SK-N-SH (cell line): ENCODE data around the gene SUMF1. TPM values are rescaled to one million over a fixed set of nuclear protein-coding genes. Genes with fewer than 3 reads are reported as not detected.

ENCODE experiments used
- CTCF ChIA-PET: fragments of 300-600, 350-600 bp; formaldehyde crosslinking; extraction: SDS; loops from one replicate; lab custom pipeline; 2021; lab: Yijun Ruan, JAX
- POLR2A ChIA-PET: fragments of 350-600 bp; sonication (Branson Sonifier 250); formaldehyde crosslinking; extraction: SDS; loops from one replicate; lab custom pipeline; 2020; ENCODE audit warnings: antibody characterized with exemption, inconsistent platforms; lab: Yijun Ruan, JAX
- DNase-seq: peaks from one replicate; pipeline ENCODE4 v3.0.0; 2012
- H2AFZ ChIP-seq: fragments of 200-600 bp; sonication (generic); 2 replicates; pipeline ENCODE4 v1.8.1; 2016; ENCODE audit warnings: antibody characterized with exemption, mild to moderate bottlenecking, low read depth
- H3F3A ChIP-seq: fragments of 200-600 bp; sonication (generic); replicated peaks from 2 replicates; pipeline ENCODE3; 2016; ENCODE audit warnings: antibody characterized with exemption, mild to moderate bottlenecking; ENCODE audit not compliant: insufficient read depth
- H3K27ac ChIP-seq, 2 experiments: fragments of 200-500 bp in 1 of 2; fragments of 200-600 bp in 1 of 2; sonication (Bioruptor generic) in 1 of 2; sonication (generic), shearing (Covaris generic) in 1 of 2; 2 replicates each; pipeline versions ENCODE4 v1.5.1 to v1.6.1; 2014 to 2016; ENCODE audit warnings: low read depth in 2 of 2, inconsistent platforms in 1 of 2, low read length in 1 of 2, mild to moderate bottlenecking in 1 of 2, mixed read lengths in 1 of 2
- H3K27me3 ChIP-seq: fragments of 200-600 bp; sonication (generic), shearing (Covaris generic); 2 replicates; pipeline ENCODE4 v1.6.1; 2016; ENCODE audit warnings: mixed run types; ENCODE audit not compliant: insufficient read depth
- H3K36me3 ChIP-seq, 2 experiments: fragments of 200-500 bp in 1 of 2; fragments of 200-600 bp in 1 of 2; sonication (Bioruptor generic) in 1 of 2; sonication (generic) in 1 of 2; replicated peaks in 1 of 2; 2 replicates each; pipeline versions ENCODE3 to v1.5.1; 2014 to 2016; ENCODE audit warnings: low read length in 1 of 2, mild to moderate bottlenecking in 1 of 2; ENCODE audit not compliant: insufficient read depth in 2 of 2, control insufficient read depth in 1 of 2
- H3K4me1 ChIP-seq, 2 experiments: fragments of 200-500 bp in 1 of 2; fragments of 200-600 bp in 1 of 2; sonication (Bioruptor generic) in 1 of 2; sonication (generic), shearing (Covaris generic) in 1 of 2; 2 replicates each; pipeline versions ENCODE4 v1.5.1 to v1.6.1; 2014 to 2016; ENCODE audit warnings: low read depth in 1 of 2, low read length in 1 of 2, mixed run types in 1 of 2; ENCODE audit not compliant: insufficient read depth in 2 of 2, control insufficient read depth in 1 of 2
- H3K4me2 ChIP-seq: fragments of 200-600 bp; sonication (generic), shearing (Covaris generic); 2 replicates; pipeline ENCODE4 v1.6.1; 2017; ENCODE audit warnings: mixed run types
- H3K4me3 ChIP-seq, 2 experiments: fragments of 200-500 bp in 1 of 2; fragments of 200-600 bp in 1 of 2; sonication (Bioruptor generic) in 1 of 2; sonication (generic), shearing (Covaris generic) in 1 of 2; 2 replicates each; pipeline versions ENCODE4 v1.5.1 to v1.8.1; 2014 to 2016; ENCODE audit warnings: low read depth in 2 of 2, inconsistent platforms in 1 of 2, low read length in 1 of 2, mild to moderate bottlenecking in 1 of 2, mixed read lengths in 1 of 2, moderate library complexity in 1 of 2
- H3K79me2 ChIP-seq: fragments of 200-600 bp; sonication (generic); 2 replicates; pipeline ENCODE4 v1.8.1; 2017; ENCODE audit warnings: mild to moderate bottlenecking; ENCODE audit not compliant: insufficient read depth
- H3K9ac ChIP-seq: fragments of 200-600 bp; sonication (generic); 2 replicates; pipeline ENCODE4 v1.6.1; 2017; ENCODE audit warnings: mixed run types
- H3K9me2 ChIP-seq: fragments of 200-600 bp; sonication (generic); 2 replicates; pipeline ENCODE4 v1.6.1; 2017; ENCODE audit warnings: mixed run types
- H3K9me3 ChIP-seq: fragments of 200-600 bp; sonication (generic); 2 replicates; pipeline ENCODE4 v1.6.1; 2017; ENCODE audit warnings: mixed run types, mild to moderate bottlenecking, moderate library complexity
- H4K20me1 ChIP-seq: fragments of 200-600 bp; sonication (generic); 2 replicates; pipeline ENCODE4 v1.6.1; 2017; ENCODE audit warnings: mild to moderate bottlenecking, mixed run types; ENCODE audit not compliant: insufficient read depth
- EP300 ChIP-seq, 2 experiments: IDR thresholded peaks; 2 replicates each; pipeline versions ENCODE4 v1.4.0 to v1.6.1; 2012; ENCODE audit warnings: borderline replicate concordance in 1 of 2, low read depth in 1 of 2, low read length in 1 of 2
- FOSL2 ChIP-seq: IDR thresholded peaks from 2 replicates; pipeline ENCODE4 v1.4.0; 2012; ENCODE audit warnings: low read depth, mild to moderate bottlenecking, moderate library complexity, borderline replicate concordance
- FOXJ3 ChIP-seq: sonication (generic); formaldehyde crosslinking; IDR thresholded peaks from 2 replicates; pipeline ENCODE4 v1.5.1; 2020; ENCODE audit warnings: mild to moderate bottlenecking, missing genetic modification reagents
- FOXM1 ChIP-seq: IDR thresholded peaks from 2 replicates; pipeline ENCODE4 v1.4.0; 2012; ENCODE audit warnings: low read depth, mild to moderate bottlenecking
- GABPA ChIP-seq: IDR thresholded peaks from 2 replicates; pipeline ENCODE4 v1.4.0; 2012; ENCODE audit warnings: low read depth, mild to moderate bottlenecking
- RAD21 ChIP-seq: IDR thresholded peaks from 2 replicates; pipeline ENCODE4 v1.6.1; 2012; ENCODE audit warnings: mild to moderate bottlenecking, low read length
- SMC3 ChIP-seq: IDR thresholded peaks from 2 replicates; pipeline ENCODE4 v1.6.1; 2012; ENCODE audit warnings: low read depth, low read length, improper control_type of control experiment
- WGBS: methylation state at CpG from one replicate; pipeline ENCODE4 v1.1.6; 2017; ENCODE audit warnings: low lambda C conversion rate; 5-methylcytosine and 5-hydroxymethylcytosine counted together
- polyA plus RNA-seq, 3 experiments: library from polyadenylated mRNA; depleted of rRNA; stranded (reverse); fragments of >200 nt; gene quantifications; 2 replicates each; pipeline ENCODE4 v1.2.3, GENCODE V29; 2012
- TF ChIP-seq, protein P1 (sequence below): IDR thresholded peaks from 2 replicates; pipeline ENCODE4; 2012
- TF ChIP-seq, protein P2 (sequence below): IDR thresholded peaks from 2 replicates; pipeline ENCODE4 v1.6.1; 2012; ENCODE audit warnings: mild to moderate bottlenecking, low read depth, low read length, moderate library complexity
- TF ChIP-seq, protein P3 (sequence below): IDR thresholded peaks from 2 replicates; pipeline ENCODE4 v1.4.0; 2012; ENCODE audit warnings: low read depth, borderline replicate concordance

Gene SUMF1
- polyA plus RNA-seq, 1 of the 3 experiments (the other 2 are of a cell fraction): 56.9 TPM

DNA sequence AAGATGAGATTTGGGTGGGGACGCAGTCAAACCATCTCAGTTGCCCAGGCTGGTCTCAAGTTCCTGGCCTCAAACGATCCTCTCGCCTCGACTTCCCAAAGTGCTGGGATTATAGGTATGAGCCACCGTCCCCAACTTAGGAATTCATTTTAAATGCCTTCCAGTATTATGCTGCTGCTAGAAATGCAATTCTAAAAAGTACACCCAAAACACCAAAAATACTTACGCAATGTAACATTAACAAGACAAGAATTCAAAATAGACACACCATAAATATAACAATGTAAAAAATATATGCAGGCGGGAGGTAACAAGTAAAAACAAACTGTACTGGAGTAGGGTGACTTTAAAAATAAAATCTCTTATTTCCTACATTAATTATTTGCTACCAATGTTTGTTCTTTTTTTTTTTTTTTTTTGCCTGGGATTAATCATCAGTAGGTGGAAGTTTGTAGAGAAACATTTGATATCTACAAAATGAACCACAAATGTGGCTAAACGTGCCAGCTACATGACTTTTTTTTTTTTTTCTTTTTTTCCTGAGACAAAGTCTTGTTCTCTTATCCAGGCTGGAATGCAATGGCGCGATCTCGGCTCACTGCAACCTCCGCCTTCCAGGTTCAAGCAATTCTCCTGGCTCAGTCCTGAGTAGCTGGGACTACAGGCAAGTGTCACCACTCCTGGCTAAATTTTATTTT, 107.1 kb downstream of the SUMF1 start:
- H3F3A ChIP-seq: no peaks in the 10 kb centered on the region
- no peaks in the 10 kb centered on the region for H3K27me3 ChIP-seq
- POLR2A ChIA-PET: no interaction called here
- WGBS: 92% methylated on average over 12 of the region's 12 CpGs
- H3K4me3 ChIP-seq: no peak overlapping the region
- no peaks in the 10 kb centered on the region for H3K79me2 ChIP-seq
- no peak for DNase-seq
- TF ChIP-seq, protein P1, sequence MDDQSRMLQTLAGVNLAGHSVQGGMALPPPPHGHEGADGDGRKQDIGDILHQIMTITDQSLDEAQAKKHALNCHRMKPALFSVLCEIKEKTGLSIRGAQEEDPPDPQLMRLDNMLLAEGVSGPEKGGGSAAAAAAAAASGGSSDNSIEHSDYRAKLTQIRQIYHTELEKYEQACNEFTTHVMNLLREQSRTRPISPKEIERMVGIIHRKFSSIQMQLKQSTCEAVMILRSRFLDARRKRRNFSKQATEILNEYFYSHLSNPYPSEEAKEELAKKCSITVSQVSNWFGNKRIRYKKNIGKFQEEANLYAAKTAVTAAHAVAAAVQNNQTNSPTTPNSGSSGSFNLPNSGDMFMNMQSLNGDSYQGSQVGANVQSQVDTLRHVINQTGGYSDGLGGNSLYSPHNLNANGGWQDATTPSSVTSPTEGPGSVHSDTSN: no peak
- TF ChIP-seq, protein P2, sequence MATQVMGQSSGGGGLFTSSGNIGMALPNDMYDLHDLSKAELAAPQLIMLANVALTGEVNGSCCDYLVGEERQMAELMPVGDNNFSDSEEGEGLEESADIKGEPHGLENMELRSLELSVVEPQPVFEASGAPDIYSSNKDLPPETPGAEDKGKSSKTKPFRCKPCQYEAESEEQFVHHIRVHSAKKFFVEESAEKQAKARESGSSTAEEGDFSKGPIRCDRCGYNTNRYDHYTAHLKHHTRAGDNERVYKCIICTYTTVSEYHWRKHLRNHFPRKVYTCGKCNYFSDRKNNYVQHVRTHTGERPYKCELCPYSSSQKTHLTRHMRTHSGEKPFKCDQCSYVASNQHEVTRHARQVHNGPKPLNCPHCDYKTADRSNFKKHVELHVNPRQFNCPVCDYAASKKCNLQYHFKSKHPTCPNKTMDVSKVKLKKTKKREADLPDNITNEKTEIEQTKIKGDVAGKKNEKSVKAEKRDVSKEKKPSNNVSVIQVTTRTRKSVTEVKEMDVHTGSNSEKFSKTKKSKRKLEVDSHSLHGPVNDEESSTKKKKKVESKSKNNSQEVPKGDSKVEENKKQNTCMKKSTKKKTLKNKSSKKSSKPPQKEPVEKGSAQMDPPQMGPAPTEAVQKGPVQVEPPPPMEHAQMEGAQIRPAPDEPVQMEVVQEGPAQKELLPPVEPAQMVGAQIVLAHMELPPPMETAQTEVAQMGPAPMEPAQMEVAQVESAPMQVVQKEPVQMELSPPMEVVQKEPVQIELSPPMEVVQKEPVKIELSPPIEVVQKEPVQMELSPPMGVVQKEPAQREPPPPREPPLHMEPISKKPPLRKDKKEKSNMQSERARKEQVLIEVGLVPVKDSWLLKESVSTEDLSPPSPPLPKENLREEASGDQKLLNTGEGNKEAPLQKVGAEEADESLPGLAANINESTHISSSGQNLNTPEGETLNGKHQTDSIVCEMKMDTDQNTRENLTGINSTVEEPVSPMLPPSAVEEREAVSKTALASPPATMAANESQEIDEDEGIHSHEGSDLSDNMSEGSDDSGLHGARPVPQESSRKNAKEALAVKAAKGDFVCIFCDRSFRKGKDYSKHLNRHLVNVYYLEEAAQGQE: no peak
- TF ChIP-seq RAD21 (no peak), EP300 (IDR thresholded peaks at IDR 0.05; ENCODE audit: borderline replicate concordance in 1 of 2, low read depth in 1 of 2, low read length in 1 of 2) (no peak), GABPA (no peak), FOSL2 (no peak), FOXJ3 (CRISPR knock-in tag) (no peak), SMC3 (no peak), FOXM1 (no peak)
- TF ChIP-seq, protein P3, sequence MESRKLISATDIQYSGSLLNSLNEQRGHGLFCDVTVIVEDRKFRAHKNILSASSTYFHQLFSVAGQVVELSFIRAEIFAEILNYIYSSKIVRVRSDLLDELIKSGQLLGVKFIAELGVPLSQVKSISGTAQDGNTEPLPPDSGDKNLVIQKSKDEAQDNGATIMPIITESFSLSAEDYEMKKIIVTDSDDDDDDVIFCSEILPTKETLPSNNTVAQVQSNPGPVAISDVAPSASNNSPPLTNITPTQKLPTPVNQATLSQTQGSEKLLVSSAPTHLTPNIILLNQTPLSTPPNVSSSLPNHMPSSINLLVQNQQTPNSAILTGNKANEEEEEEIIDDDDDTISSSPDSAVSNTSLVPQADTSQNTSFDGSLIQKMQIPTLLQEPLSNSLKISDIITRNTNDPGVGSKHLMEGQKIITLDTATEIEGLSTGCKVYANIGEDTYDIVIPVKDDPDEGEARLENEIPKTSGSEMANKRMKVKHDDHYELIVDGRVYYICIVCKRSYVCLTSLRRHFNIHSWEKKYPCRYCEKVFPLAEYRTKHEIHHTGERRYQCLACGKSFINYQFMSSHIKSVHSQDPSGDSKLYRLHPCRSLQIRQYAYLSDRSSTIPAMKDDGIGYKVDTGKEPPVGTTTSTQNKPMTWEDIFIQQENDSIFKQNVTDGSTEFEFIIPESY: no peak
- no peak overlapping the region for H2AFZ ChIP-seq
- H3K9me2 ChIP-seq: no peaks in the 10 kb centered on the region
- H4K20me1 ChIP-seq: no peaks in the 10 kb centered on the region
- H3K9ac ChIP-seq: no peak overlapping the region
- H3K4me2 ChIP-seq: no peak overlapping the region
- H3K27ac ChIP-seq: no peak overlapping the region
- H3K4me1 ChIP-seq: peaks cover 0 to 19% of the 10 kb centered on the region in 2 experiments; a peak in 2 of 4 replicates
- CTCF ChIA-PET: interaction anchor here (0.8 to 2.3 kb wide), 5 partner anchors 9 to 273 kb away, joined by 3 to 14 read pairs (median 4); no protein-coding TSS in a partner anchor
- H3K36me3 ChIP-seq: peaks cover 5 to 7% of the 10 kb centered on the region in 2 experiments
- H3K9me3 ChIP-seq: no peaks in the 10 kb centered on the region
